ENCODE results near the gene ZDHHC21. TPM values are rescaled to one million over a fixed set of nuclear protein-coding genes. Genes with fewer than 3 reads are reported as not detected.

Gene ZDHHC21
- total RNA-seq, 4 donors from 2014 or later: 13.3 to 46.2 (median 18.9) TPM

DNA sequence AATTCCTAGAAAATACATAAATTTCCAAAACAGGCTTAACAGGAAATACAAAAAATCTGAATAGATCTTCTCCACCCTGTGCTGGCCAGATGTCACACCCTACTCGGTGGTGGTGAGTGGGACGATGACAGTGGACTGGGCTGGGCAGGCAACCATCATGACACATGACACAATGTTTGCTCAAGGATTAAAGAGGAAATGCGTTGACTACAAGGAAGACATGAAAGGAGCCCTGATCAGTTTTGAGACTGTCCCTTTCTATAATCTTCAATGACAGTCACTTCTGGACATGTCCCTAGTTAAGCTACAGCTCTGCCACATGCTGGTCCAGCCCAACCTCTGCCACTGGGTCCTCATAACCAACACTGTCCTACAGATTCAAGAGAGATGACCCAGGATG, 99.8 kb downstream of the ZDHHC21 start:
- H3K9me3 ChIP-seq: no peaks in the 10 kb centered on the region
- H3K4me1 ChIP-seq: no peaks in the 10 kb centered on the region
- H3K27ac ChIP-seq: no peak overlapping the region
- H3K36me3 ChIP-seq: peaks cover 0 to 22% (median 0%) of the 10 kb centered on the region in 3 donors
- H3K4me3 ChIP-seq: no peak overlapping the region
- no peak for DNase-seq
- WGBS, 2 donors: 38 to 39% methylated on average over 3 of the region's 3 CpGs
- TF ChIP-seq, protein P1, sequence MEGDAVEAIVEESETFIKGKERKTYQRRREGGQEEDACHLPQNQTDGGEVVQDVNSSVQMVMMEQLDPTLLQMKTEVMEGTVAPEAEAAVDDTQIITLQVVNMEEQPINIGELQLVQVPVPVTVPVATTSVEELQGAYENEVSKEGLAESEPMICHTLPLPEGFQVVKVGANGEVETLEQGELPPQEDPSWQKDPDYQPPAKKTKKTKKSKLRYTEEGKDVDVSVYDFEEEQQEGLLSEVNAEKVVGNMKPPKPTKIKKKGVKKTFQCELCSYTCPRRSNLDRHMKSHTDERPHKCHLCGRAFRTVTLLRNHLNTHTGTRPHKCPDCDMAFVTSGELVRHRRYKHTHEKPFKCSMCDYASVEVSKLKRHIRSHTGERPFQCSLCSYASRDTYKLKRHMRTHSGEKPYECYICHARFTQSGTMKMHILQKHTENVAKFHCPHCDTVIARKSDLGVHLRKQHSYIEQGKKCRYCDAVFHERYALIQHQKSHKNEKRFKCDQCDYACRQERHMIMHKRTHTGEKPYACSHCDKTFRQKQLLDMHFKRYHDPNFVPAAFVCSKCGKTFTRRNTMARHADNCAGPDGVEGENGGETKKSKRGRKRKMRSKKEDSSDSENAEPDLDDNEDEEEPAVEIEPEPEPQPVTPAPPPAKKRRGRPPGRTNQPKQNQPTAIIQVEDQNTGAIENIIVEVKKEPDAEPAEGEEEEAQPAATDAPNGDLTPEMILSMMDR (IDR thresholded peaks at IDR 0.05): no peak
- no peak for TF ChIP-seq POLR2A (IDR thresholded peaks at IDR 0.05)
- intact Hi-C loops (cut with DNase I): no loop called here
- no peaks in the 10 kb centered on the region for H3K27me3 ChIP-seq

DNA sequence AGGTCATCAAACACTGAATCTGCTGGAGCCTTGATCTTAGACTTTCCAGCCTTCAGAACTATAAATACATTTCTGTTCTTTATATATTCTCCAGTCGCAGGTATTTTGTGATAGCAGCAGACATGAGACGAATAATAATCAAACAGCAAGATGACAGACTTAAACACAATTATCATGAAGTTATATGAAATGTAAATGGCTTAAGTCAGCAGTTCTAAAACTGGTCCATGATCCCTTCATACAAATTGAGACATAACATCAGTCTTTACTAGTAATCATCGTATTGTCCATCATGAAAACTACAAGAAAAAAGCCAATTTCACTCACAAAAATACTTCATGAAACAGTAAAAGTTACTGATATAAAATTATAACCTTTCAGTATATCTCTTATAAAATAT, 101.8 kb downstream of the ZDHHC21 start:
- H3K4me3 ChIP-seq: no peak overlapping the region
- H3K27ac ChIP-seq: no peak overlapping the region
- no peaks in the 10 kb centered on the region for H3K4me1 ChIP-seq
- intact Hi-C loops (cut with DNase I): no loop called here
- 90 to 98% methylated on average over 3 of the region's 3 CpGs for WGBS, 2 donors
- H3K27me3 ChIP-seq: no peaks in the 10 kb centered on the region
- no peak for TF ChIP-seq POLR2A (IDR thresholded peaks at IDR 0.05)
- TF ChIP-seq, protein P1 (IDR thresholded peaks at IDR 0.05): no peak
- no peak for DNase-seq
- no peaks in the 10 kb centered on the region for H3K9me3 ChIP-seq
- H3K36me3 ChIP-seq: peaks cover 0 to 16% (median 0%) of the 10 kb centered on the region in 3 donors

DNA sequence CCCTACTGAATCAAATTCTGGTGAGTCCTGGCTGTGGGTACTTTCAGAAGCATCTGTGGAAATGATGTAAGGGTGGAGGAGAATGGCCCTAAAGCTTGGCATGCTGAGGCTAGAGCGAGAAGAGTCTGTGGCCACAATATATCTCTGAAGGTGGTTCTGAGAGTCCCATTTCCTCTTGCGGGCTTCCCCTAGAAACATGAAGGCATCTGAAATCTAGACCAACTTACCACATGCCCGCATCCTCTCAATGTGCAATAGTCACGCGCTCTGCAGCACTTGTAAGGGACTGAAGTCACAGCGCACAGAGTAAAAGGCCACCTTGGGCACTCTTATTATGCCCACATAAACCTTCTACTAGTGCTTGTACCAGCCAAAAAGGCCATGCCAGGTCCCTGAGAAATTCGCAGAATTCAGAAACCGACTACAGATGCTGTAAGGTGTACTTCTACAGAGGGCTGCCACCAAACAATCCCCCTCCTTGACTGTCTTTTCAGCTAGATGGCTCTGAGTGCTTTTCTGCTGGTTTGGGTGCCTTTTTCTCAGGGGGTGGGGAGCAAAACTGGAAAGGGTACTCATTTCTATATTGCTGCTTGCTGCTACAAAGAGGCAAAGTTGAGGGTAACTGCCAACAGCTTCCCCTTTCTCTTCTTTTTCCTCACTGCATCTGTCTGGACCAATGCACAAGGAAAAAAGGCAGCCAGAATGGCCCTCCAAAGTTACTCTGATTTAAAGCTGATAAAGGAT, 107.3 kb downstream of the ZDHHC21 start:
- no peak for DNase-seq
- no peak overlapping the region for H3K27ac ChIP-seq
- TF ChIP-seq POLR2A (IDR thresholded peaks at IDR 0.05): no peak
- TF ChIP-seq, protein P1 (IDR thresholded peaks at IDR 0.05): no peak
- no peaks in the 10 kb centered on the region for H3K36me3 ChIP-seq
- no peaks in the 10 kb centered on the region for H3K9me3 ChIP-seq
- H3K4me1 ChIP-seq: no peaks in the 10 kb centered on the region
- intact Hi-C loops (cut with DNase I): no loop called here
- 41 to 63% methylated on average over 3 to 7 of the region's 8 CpGs for WGBS, 2 donors
- H3K27me3 ChIP-seq: no peaks in the 10 kb centered on the region
- no peak overlapping the region for H3K4me3 ChIP-seq

DNA sequence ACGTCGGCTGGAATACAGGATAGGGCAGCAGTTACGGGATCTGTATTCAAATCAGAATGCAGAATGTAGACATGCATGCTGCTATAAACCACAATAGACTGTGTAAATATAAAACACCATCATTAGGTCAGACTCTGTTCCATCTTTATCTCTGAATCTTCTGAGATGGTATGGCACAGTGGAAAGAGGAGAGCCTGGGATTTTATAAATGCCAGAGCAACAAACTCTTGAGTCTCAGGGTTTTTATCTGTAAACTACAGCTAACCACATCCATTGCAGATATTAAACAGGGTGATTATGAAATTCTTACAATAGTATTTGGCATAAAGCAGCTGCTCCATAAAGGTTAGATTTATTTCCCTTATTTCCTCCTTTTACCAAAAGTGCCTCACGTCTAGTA, 108.7 kb downstream of the ZDHHC21 start:
- Histone ChIP-seq H3K4me3 (no peak overlapping the region), H3K36me3 (no peaks in the 10 kb centered on the region), H3K4me1 (no peaks in the 10 kb centered on the region), H3K9me3 (no peaks in the 10 kb centered on the region), H3K27ac (no peak overlapping the region), H3K27me3 (no peaks in the 10 kb centered on the region)
- DNase-seq: no peak
- intact Hi-C loops (cut with DNase I): no loop called here
- TF ChIP-seq, protein P1 (IDR thresholded peaks at IDR 0.05): no peak
- no peak for TF ChIP-seq POLR2A (IDR thresholded peaks at IDR 0.05)
- WGBS, 2 donors: 72 to 80% methylated on average over 4 of the region's 4 CpGs

DNA sequence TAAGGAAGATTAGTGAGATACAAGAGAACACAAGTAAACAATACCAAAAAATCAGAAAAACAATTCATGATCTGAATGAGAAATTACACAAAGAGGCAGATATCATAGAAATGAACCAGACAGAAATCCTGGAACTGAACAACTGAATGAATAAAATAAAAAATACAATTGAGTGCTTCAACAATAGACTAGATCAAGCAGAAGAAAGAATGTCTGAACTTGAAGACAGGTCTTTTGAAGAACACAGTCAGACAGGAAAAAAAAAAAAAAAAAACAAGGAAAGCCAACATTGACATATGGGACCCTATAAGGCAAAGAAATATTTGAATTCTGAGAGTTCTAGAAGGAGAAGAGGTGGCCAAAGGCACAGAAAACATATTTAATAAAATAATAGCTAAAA, 115.2 kb downstream of the ZDHHC21 start:
- Histone ChIP-seq H3K9me3 (no peaks in the 10 kb centered on the region), H3K27ac (no peak overlapping the region), H3K4me3 (no peak overlapping the region), H3K27me3 (no peaks in the 10 kb centered on the region), H3K4me1 (no peaks in the 10 kb centered on the region), H3K36me3 (no peaks in the 10 kb centered on the region)
- no peak for DNase-seq
- TF ChIP-seq, protein P1 (IDR thresholded peaks at IDR 0.05): no peak
- no peak for TF ChIP-seq POLR2A (IDR thresholded peaks at IDR 0.05)
- intact Hi-C loops (cut with DNase I): no loop called here
